Measurements from ENCODE around the gene ELL. TPM values are rescaled to one million over a fixed set of nuclear protein-coding genes. Genes with fewer than 3 reads are reported as not detected.

The ELL gene
- total RNA-seq, 1 donor from 2014 or later, result 11.6 TPM

DNA sequence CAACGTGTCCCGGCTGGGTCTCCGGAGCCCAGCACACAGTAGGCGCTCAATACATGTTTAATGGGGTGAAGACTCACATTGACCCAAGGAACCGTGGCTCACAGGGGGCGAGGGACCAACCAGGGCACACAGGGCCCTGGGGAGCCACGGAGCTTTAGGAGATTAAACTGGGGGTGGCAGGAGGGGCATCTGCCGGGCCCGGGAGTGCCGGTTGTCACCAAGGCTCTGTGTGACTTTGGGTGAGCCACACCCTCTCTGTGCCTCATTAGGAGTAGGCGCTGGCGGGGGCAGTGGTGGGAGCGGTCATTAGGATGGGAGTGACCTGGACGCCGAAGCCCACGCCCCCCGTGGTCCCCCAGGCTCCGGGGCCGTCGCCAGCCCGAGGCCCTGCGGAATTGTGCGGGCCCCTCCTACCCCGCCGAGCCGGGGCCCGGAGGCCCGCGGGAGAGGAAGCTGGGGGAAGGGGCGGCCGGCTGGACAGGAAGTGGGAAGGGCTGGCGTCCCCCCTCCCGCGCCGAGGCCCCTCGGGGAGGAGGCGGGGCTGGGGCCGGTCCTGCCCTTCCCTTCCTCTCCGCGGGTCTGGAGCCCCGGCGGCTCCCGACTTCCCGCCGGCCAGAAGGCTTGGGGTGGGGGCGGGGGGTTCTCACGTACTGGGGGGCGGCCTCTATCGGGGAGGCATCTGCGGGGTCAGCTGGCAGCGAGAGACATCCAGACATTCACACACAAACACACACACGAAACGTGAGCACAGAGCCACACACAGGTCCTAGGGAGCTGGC lies 104.4 kb downstream of the ELL start:
- DNase-seq, result peak; percentile 84
- peak overlapping the region; percentile 79 for H3K4me3 Mint-ChIP-seq (ENCODE audit: unreplicated experiment)
- H3K27me3 Mint-ChIP-seq (ENCODE audit: unreplicated experiment), result peaks cover 11% of the 10 kb centered on the region
- no peaks in the 10 kb centered on the region for H3K36me3 Mint-ChIP-seq (ENCODE audit: unreplicated experiment)
- peaks cover 16% of the 10 kb centered on the region for H3K9me3 Mint-ChIP-seq (ENCODE audit: unreplicated experiment)
- TF ChIP-seq, protein P1, sequence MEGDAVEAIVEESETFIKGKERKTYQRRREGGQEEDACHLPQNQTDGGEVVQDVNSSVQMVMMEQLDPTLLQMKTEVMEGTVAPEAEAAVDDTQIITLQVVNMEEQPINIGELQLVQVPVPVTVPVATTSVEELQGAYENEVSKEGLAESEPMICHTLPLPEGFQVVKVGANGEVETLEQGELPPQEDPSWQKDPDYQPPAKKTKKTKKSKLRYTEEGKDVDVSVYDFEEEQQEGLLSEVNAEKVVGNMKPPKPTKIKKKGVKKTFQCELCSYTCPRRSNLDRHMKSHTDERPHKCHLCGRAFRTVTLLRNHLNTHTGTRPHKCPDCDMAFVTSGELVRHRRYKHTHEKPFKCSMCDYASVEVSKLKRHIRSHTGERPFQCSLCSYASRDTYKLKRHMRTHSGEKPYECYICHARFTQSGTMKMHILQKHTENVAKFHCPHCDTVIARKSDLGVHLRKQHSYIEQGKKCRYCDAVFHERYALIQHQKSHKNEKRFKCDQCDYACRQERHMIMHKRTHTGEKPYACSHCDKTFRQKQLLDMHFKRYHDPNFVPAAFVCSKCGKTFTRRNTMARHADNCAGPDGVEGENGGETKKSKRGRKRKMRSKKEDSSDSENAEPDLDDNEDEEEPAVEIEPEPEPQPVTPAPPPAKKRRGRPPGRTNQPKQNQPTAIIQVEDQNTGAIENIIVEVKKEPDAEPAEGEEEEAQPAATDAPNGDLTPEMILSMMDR (IDR thresholded peaks at IDR 0.05; ENCODE audit: partially characterized antibody, unreplicated experiment), result no peak
- H3K4me1 Mint-ChIP-seq (ENCODE audit: low read depth, unreplicated experiment), result peaks cover 22% of the 10 kb centered on the region
- H3K27ac Mint-ChIP-seq (ENCODE audit: unreplicated experiment), result peak overlapping the region; percentile 92

DNA sequence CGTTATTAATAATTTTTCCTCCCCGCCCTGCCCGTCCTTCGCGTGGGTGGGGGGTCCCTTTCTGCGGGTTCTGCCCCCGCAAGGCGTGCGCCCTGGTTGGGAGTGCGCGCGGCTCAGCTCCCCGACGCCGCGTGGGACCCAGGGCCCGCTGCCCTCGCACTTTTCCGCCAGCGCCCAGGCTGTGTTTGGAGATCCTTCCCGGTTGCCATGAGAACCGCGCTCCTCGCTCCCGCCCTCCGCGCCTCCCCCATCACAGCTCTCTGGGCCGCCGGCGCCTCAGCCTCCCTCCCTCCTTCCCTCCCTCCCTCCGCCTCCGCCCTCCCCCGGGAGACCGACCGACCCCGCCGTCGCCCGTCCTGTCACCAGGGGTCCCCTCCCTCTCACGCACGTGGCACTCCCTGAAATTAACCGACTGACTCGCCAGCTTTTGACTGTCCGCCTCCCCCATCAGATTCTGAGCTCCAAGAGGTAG lies 105.1 kb downstream of the ELL start:
- Mint-ChIP-seq H3K27me3 (ENCODE audit: unreplicated experiment) (peaks cover 11% of the 10 kb centered on the region), H3K9me3 (ENCODE audit: unreplicated experiment) (peaks cover 16% of the 10 kb centered on the region), H3K27ac (ENCODE audit: unreplicated experiment) (peak overlapping the region; percentile 92), H3K4me1 (ENCODE audit: low read depth, unreplicated experiment) (peaks cover 18% of the 10 kb centered on the region), H3K4me3 (ENCODE audit: unreplicated experiment) (peak overlapping the region; percentile 83), H3K36me3 (ENCODE audit: unreplicated experiment) (no peaks in the 10 kb centered on the region)
- TF ChIP-seq, protein P1 (IDR thresholded peaks at IDR 0.05; ENCODE audit: partially characterized antibody, unreplicated experiment), result no peak
- peak; percentile 96 for DNase-seq

DNA sequence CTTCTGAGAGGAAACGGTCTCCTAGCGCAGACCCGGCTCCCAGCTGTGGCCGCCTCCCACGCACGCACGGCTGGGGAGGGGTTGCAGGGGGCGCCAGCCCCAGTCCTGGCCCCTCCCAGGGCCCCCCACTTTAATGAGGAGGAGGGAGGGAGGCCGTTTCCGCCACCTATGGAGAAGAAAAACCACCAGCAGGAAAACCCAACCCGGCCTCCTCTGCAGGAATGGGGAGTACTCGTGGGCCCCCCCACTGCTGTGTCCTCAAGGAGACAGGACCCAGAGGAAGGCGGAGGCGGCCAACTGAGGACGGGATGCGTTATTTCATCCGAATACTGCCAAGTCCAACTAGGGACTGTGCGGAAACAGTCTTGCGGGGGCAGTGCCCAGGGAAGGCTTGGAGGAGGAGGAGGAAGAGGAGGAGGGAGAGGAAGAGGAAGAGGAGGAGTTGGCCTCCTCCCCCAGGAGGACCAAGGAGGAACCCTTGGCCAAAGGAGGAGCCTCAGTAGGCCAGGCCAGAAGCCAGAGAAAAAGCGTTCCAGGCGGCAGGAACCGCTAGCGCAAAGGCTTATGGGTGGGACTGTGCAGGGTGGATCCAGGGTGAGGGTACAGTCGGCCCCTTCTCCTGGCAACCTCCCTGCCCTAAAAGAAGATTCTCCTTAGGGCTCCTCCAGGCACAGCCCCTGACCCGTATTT lies 106.5 kb downstream of the ELL start:
- TF ChIP-seq, protein P1 (IDR thresholded peaks at IDR 0.05; ENCODE audit: partially characterized antibody, unreplicated experiment), result no peak
- H3K27ac Mint-ChIP-seq (ENCODE audit: unreplicated experiment), result no peak overlapping the region
- H3K27me3 Mint-ChIP-seq (ENCODE audit: unreplicated experiment), result peaks cover 9% of the 10 kb centered on the region
- peaks cover 17% of the 10 kb centered on the region for H3K4me1 Mint-ChIP-seq (ENCODE audit: low read depth, unreplicated experiment)
- H3K36me3 Mint-ChIP-seq (ENCODE audit: unreplicated experiment), result no peaks in the 10 kb centered on the region
- H3K4me3 Mint-ChIP-seq (ENCODE audit: unreplicated experiment), result no peak overlapping the region
- peaks cover 7% of the 10 kb centered on the region for H3K9me3 Mint-ChIP-seq (ENCODE audit: unreplicated experiment)
- no peak for DNase-seq

DNA sequence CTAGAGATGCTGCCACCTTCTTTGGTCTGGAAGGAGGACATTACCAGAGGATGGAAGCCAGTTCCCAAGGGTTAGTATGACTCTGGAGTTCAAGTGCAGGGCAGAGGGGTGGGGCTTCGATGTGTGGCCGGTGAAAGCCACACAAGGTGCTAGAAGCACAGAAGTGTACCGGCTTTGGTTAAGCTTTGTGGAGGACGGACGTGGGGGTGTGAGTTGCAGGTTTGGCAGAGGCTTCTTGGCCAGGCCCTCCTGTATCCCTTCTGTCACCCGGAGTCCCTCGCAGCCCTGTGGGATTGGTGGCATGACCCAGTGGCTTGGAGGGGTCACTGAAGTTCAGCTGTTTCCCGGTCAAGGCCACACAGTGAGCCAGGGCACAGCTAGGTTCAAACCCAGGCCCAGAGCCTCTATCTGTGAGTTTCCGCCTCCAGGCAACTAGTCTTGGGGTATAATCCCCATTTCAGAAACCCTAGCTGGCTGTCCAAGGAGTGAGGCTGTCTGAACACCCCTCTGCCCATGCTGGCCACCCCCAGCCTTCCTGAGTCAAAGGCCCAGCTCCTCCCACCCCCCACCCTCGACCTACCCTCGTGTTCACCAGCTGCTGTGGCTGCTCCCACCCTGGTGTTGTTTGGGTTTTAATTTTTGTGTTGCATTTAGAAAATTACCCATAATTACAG lies 107.2 kb downstream of the ELL start:
- TF ChIP-seq, protein P1 (IDR thresholded peaks at IDR 0.05; ENCODE audit: partially characterized antibody, unreplicated experiment), result no peak
- no peaks in the 10 kb centered on the region for H3K36me3 Mint-ChIP-seq (ENCODE audit: unreplicated experiment)
- DNase-seq, result no peak
- H3K27me3 Mint-ChIP-seq (ENCODE audit: unreplicated experiment), result peaks cover 9% of the 10 kb centered on the region
- H3K4me1 Mint-ChIP-seq (ENCODE audit: low read depth, unreplicated experiment), result peaks cover 16% of the 10 kb centered on the region
- H3K4me3 Mint-ChIP-seq (ENCODE audit: unreplicated experiment), result no peak overlapping the region
- peaks cover 5% of the 10 kb centered on the region for H3K9me3 Mint-ChIP-seq (ENCODE audit: unreplicated experiment)
- no peak overlapping the region for H3K27ac Mint-ChIP-seq (ENCODE audit: unreplicated experiment)

Data from glutamatergic neuron (in vitro differentiated cells).